OCI-LY3 (cell line): ENCODE results near the gene MBD3L2.
"Not testable (repeated sequence)": the region's sequence is repeated elsewhere in the genome, so short reads cannot be mapped to it uniquely, and the experiment has no call there.

ENCODE experiments used
- H2AFZ ChIP-seq: fragments of 200-600, 300-600 bp; shearing (Covaris generic); 2 replicates; pipeline ENCODE4 v1.6.0; 2014; ENCODE audit warnings: antibody characterized with exemption, low read depth, low read length
- H3K27ac ChIP-seq: fragments of 200-600, 300-600 bp; sonication (generic); 2 replicates; pipeline ENCODE4 v1.5.1; 2014; ENCODE audit warnings: mild to moderate bottlenecking, low read length, moderate library complexity, mixed read lengths
- H3K27me3 ChIP-seq: fragments of 200-600, 300-600 bp; sonication (generic); 2 replicates; pipeline ENCODE4 v1.6.1; 2014; ENCODE audit warnings: low read depth, low read length, mixed read lengths
- H3K36me3 ChIP-seq: fragments of 200-600, 300-600 bp; sonication (generic); replicated peaks from 2 replicates; pipeline ENCODE3; 2014; ENCODE audit warnings: low read depth, low read length, mixed read lengths
- H3K4me1 ChIP-seq: fragments of 300-600, 200-600 bp; sonication (generic); 2 replicates; pipeline ENCODE4 v1.6.1; 2014; ENCODE audit warnings: low read length, mixed read lengths
- H3K4me2 ChIP-seq: fragments of 200-600, 300-600 bp; sonication (generic); 2 replicates; pipeline ENCODE4 v1.6.1; 2014; ENCODE audit warnings: low read length, mixed read lengths
- H3K4me3 ChIP-seq: fragments of 300-600, 200-600 bp; sonication (generic); 2 replicates; pipeline ENCODE4 v1.5.1; 2014; ENCODE audit warnings: antibody characterized with exemption, mild to moderate bottlenecking, low read length, moderate library complexity
- H3K79me2 ChIP-seq: fragments of 300-600, 200-600 bp; shearing (Covaris generic); 2 replicates; pipeline ENCODE4 v1.6.1; 2014; ENCODE audit warnings: mild to moderate bottlenecking, low read length, mixed read lengths
- H3K9ac ChIP-seq: fragments of 300-600, 200-600 bp; shearing (Covaris generic); 2 replicates; pipeline ENCODE4 v1.6.0; 2014; ENCODE audit warnings: mild to moderate bottlenecking, low read length, moderate library complexity
- H3K9me3 ChIP-seq: fragments of 200-600, 300-600 bp; shearing (Covaris generic); 2 replicates; pipeline ENCODE4 v1.6.1; 2014; ENCODE audit warnings: low read length, mixed read lengths; ENCODE audit not compliant: insufficient read depth
- H4K20me1 ChIP-seq: fragments of 200-600, 300-600 bp; sonication (generic); 2 replicates; pipeline ENCODE4 v1.6.1; 2016; ENCODE audit warnings: low read length, mixed read lengths; ENCODE audit not compliant: insufficient read depth
- CTCF ChIP-seq: fragments of 200-600, 300-600 bp; sonication (generic); IDR thresholded peaks from 2 replicates; pipeline ENCODE4 v1.5.1; 2014; ENCODE audit warnings: antibody characterized with exemption, low read length, low read depth
- EZH2phosphoT487 ChIP-seq: fragments of 200-600 bp; shearing (Covaris generic); IDR thresholded peaks from 2 replicates; pipeline ENCODE4 v1.6.1; 2018; ENCODE audit warnings: antibody characterized with exemption, mixed run types, low read depth

The MBD3L2 gene

GRCh38 chr19:7049021-7049420, at the start of gene MBD3L2:
MBD3L2 (plus strand) TSS chr19:7049321; CDS start chr19:7049374, 53 bp downstream.
- H3K36me3 ChIP-seq, H3K4me1 ChIP-seq, H3K9ac ChIP-seq, H3K79me2 ChIP-seq, H3K27ac ChIP-seq, H2AFZ ChIP-seq, H3K9me3 ChIP-seq, H3K4me2 ChIP-seq, H4K20me1 ChIP-seq, H3K4me3 ChIP-seq, H3K27me3 ChIP-seq: not testable (repeated sequence)

- TF ChIP-seq EZH2phosphoT487 (no peak), CTCF (no peak)
- Histone ChIP-seq H4K20me1 (no peaks in the 10 kb centered on the region), H3K9me3 (no peaks in the 10 kb centered on the region), H3K4me3 (no peak overlapping the region), H3K4me1 (peaks cover 6% of the 10 kb centered on the region; the same call in 1 of the 2 replicates), H3K9ac (no peak overlapping the region), H3K36me3 (no peaks in the 10 kb centered on the region), H3K27me3 (peaks cover 14% of the 10 kb centered on the region), H3K27ac (no peak overlapping the region), H3K4me2 (no peak overlapping the region), H3K79me2 (no peaks in the 10 kb centered on the region), H2AFZ (no peak overlapping the region)
Observed at GRCh38 chr19:6999933-7000332, 49.2 kb upstream of the MBD3L2 start.

GRCh38 chr19:7000333-7000732, 48.8 kb upstream of the MBD3L2 start:
- Histone ChIP-seq H3K36me3 (no peaks in the 10 kb centered on the region), H2AFZ (no peak overlapping the region), H3K79me2 (no peaks in the 10 kb centered on the region), H3K27ac (no peak overlapping the region), H3K4me1 (peaks cover 6% of the 10 kb centered on the region; the same call in 1 of the 2 replicates), H4K20me1 (no peaks in the 10 kb centered on the region), H3K9ac (no peak overlapping the region), H3K9me3 (no peaks in the 10 kb centered on the region), H3K27me3 (peaks cover 14% of the 10 kb centered on the region), H3K4me2 (no peak overlapping the region), H3K4me3 (no peak overlapping the region)
- TF ChIP-seq CTCF, result no peak
- no peak for TF ChIP-seq EZH2phosphoT487

- H3K4me1 ChIP-seq, result peaks cover 6% of the 10 kb centered on the region; the same call in 1 of the 2 replicates
- H3K27ac ChIP-seq, result no peak overlapping the region
- no peaks in the 10 kb centered on the region for H3K36me3 ChIP-seq
- no peak overlapping the region for H3K4me3 ChIP-seq
- H3K9ac ChIP-seq, result no peak overlapping the region
- TF ChIP-seq CTCF (no peak), EZH2phosphoT487 (no peak)
- H3K27me3 ChIP-seq, result peaks cover 14% of the 10 kb centered on the region
- no peaks in the 10 kb centered on the region for H4K20me1 ChIP-seq
- H3K79me2 ChIP-seq, result no peaks in the 10 kb centered on the region
- no peak overlapping the region for H2AFZ ChIP-seq
- no peaks in the 10 kb centered on the region for H3K9me3 ChIP-seq
- H3K4me2 ChIP-seq, result no peak overlapping the region
Observed at GRCh38 chr19:7000816-7001215, 48.3 kb upstream of the MBD3L2 start.
